Gastrocnemius medialis (tissue), 4 donors: ENCODE results near the gene ZNF76.

ENCODE experiments used
- CTCF ChIP-seq, 5 experiments: fragments of 450-650 bp in 3 of 5; fragments of 200-600 bp in 2 of 5; sonication (generic) in 2 of 5; IDR thresholded peaks in 4 of 5; conservative IDR thresholded peaks in 1 of 5; 1 replicate in 4 of 5; 2 replicates in 1 of 5; pipeline ENCODE4 v1.5.1; 2016 to 2019; ENCODE audit warnings: antibody characterized with exemption in 5 of 5, mild to moderate bottlenecking in 3 of 5, moderate library complexity in 3 of 5
- POLR2A ChIP-seq, 2 donors: fragments of 450-650 bp; IDR thresholded peaks; one replicate each; pipeline ENCODE4 v1.6.1; 2017; ENCODE audit warnings: antibody characterized with exemption in 2 of 2, mild to moderate bottlenecking in 2 of 2, moderate library complexity in 2 of 2

- TF ChIP-seq POLR2A (IDR thresholded peaks at IDR 0.05) (no peak), CTCF (IDR thresholded peaks at IDR 0.05 in 4 of 5, conservative IDR thresholded peaks at IDR 0.05 in 1 of 5) (no peak)
Observed at GRCh38 chr6:35321091-35321490, 61.6 kb downstream of the ZNF76 start.
